A549 (cell line): ENCODE results near the gene TOMM20. TPM values are rescaled to one million over a fixed set of nuclear protein-coding genes. Genes with fewer than 3 reads are reported as not detected.
"Not testable (repeated sequence)": the region's sequence is repeated elsewhere in the genome, so short reads cannot be mapped to it uniquely, and the experiment has no call there.

Source experiments
- ATAC-seq, 2 experiments: fragments of 200-7000 bp in 1 of 2; fragments of >200 bp in 1 of 2; cut with Nextera tagmentation in 1 of 2; cut with Tn5 transposase in 1 of 2; 3 replicates each; pipeline versions ENCODE4 v1.8.0 to v1.9.1; 2018 to 2020; ENCODE audit warnings: mild to moderate bottlenecking in 1 of 2, moderate library complexity in 1 of 2
- CTCF ChIA-PET: fragments of 300-600 bp; sonication (Branson Sonifier 250); formaldehyde crosslinking; extraction: SDS; loops from one replicate; lab custom pipeline; 2021; ENCODE audit warnings: antibody characterized with exemption, inconsistent platforms; lab: Yijun Ruan, JAX
- POLR2A ChIA-PET: fragments of 350-600 bp; formaldehyde crosslinking; extraction: SDS; loops from one replicate; lab custom pipeline; 2021; ENCODE audit warnings: antibody characterized with exemption, inconsistent platforms; lab: Yijun Ruan, JAX
- DNase-seq, 2 experiments: peaks; one replicate each; pipeline versions ENCODE4 v3.0.0 to v3.0.0-alpha.2; 2011 to 2016; ENCODE audit warnings: low read depth in 1 of 2, low spot score in 1 of 2
- FAIRE-seq: peaks from 2 replicates; lab custom pipeline; 2011; peaks lifted over from hg19 to GRCh38; lab: Jason Lieb, UNC
- H3K27ac ChIP-seq, 2 experiments: fragments of >200 bp; sonication (Bioruptor Twin); formaldehyde crosslinking; 3 replicates each; pipeline ENCODE4 v1.5.1; 2016 to 2017
- H3K4me1 ChIP-seq: fragments of >200 bp; sonication (Bioruptor Twin); formaldehyde crosslinking; 3 replicates; pipeline ENCODE4 v1.6.1; 2016
- H3K4me2 ChIP-seq: fragments of >200 bp; sonication (Bioruptor Twin); formaldehyde crosslinking; 3 replicates; pipeline ENCODE4 v1.6.1; 2016
- H3K4me3 ChIP-seq: fragments of >200 bp; sonication (Bioruptor Twin); formaldehyde crosslinking; 3 replicates; pipeline ENCODE4 v1.5.1; 2016
- H3K9me3 ChIP-seq: fragments of >200 bp; sonication (Bioruptor Twin); formaldehyde crosslinking; 3 replicates; pipeline ENCODE4 v1.6.1; 2016
- CEBPB ChIP-seq, 2 experiments: fragments of >200 bp in 1 of 2; sonication (Bioruptor Twin) in 1 of 2; formaldehyde crosslinking in 1 of 2; IDR thresholded peaks; 2 replicates each; pipeline ENCODE4 v1.6.1; 2012 to 2016
- EHF ChIP-seq: fragments of 250-450 bp; sonication (Bioruptor Pico); IDR thresholded peaks from 2 replicates; pipeline ENCODE4 v1.5.0; 2020; ENCODE audit warnings: mild to moderate bottlenecking
- EP300 ChIP-seq, 2 experiments: fragments of >200 bp; sonication (Bioruptor Twin); formaldehyde crosslinking; IDR thresholded peaks; 2 replicates in 1 of 2; 3 replicates in 1 of 2; pipeline ENCODE4 v1.6.1; 2016 to 2017
- ESRRA ChIP-seq: fragments of 150-350 bp; IDR thresholded peaks from 2 replicates; pipeline ENCODE4 v1.6.1; 2014; ENCODE audit warnings: mild to moderate bottlenecking, low read length, borderline replicate concordance
- FOSL2 ChIP-seq, 2 experiments: fragments of 450-650 bp in 1 of 2; fragments of >200 bp in 1 of 2; sonication (Bioruptor Twin) in 1 of 2; formaldehyde crosslinking; IDR thresholded peaks; 2 replicates each; pipeline versions ENCODE4 v1.5.0 to v1.6.1; 2016 to 2020; ENCODE audit warnings: mild to moderate bottlenecking in 1 of 2, moderate library complexity in 1 of 2
- GATA3 ChIP-seq: IDR thresholded peaks from 2 replicates; pipeline ENCODE4 v1.6.1; 2012; ENCODE audit warnings: borderline replicate concordance
- JUN ChIP-seq, 2 experiments: fragments of >200 bp; sonication (Bioruptor Twin); formaldehyde crosslinking; IDR thresholded peaks; 2 replicates in 1 of 2; 3 replicates in 1 of 2; pipeline ENCODE4 v1.6.1; 2016 to 2017
- JUNB ChIP-seq: fragments of >200 bp; sonication (Bioruptor Twin); formaldehyde crosslinking; IDR thresholded peaks from 2 replicates; pipeline ENCODE4 v1.6.1; 2016
- KDM1A ChIP-seq: fragments of 200-600 bp; sonication (generic); IDR thresholded peaks from 2 replicates; pipeline ENCODE4 v1.6.1; 2016; ENCODE audit warnings: low read depth, mild to moderate bottlenecking
- MAFK ChIP-seq: fragments of 450-650 bp; IDR thresholded peaks from 2 replicates; pipeline ENCODE4 v1.6.1; 2014; ENCODE audit not compliant: partially characterized antibody
- NFE2L2 ChIP-seq: fragments of 150-350 bp; conservative IDR thresholded peaks from 2 replicates; pipeline ENCODE4 v1.6.1; 2014; ENCODE audit warnings: low read length
- RAD21 ChIP-seq, 2 experiments: fragments of >200 bp in 1 of 2; sonication (Bioruptor Twin) in 1 of 2; formaldehyde crosslinking in 1 of 2; IDR thresholded peaks in 1 of 2; conservative IDR thresholded peaks in 1 of 2; 2 replicates in 1 of 2; 3 replicates in 1 of 2; pipeline ENCODE4 v1.6.1; 2012 to 2018; ENCODE audit warnings: inconsistent platforms in 1 of 2
- SREBF2 ChIP-seq: fragments of 450-650 bp; IDR thresholded peaks from 2 replicates; pipeline ENCODE4 v1.6.1; 2014; ENCODE audit warnings: mild to moderate bottlenecking, moderate library complexity
- ZFP36 ChIP-seq: fragments of 450-650 bp; IDR thresholded peaks from 2 replicates; pipeline ENCODE4 v1.6.1; 2014; ENCODE audit warnings: borderline replicate concordance; ENCODE audit not compliant: partially characterized antibody
- ZSCAN20 ChIP-seq: fragments of 250-450 bp; sonication (Bioruptor Pico); IDR thresholded peaks from 2 replicates; pipeline ENCODE4 v1.8.0; 2022; ENCODE audit warnings: mild to moderate bottlenecking, moderate library complexity
- WGBS: methylation state at CpG from one replicate; pipeline ENCODE4 v1.1.6; 2017; ENCODE audit errors: missing lambda C conversion rate; 5-methylcytosine and 5-hydroxymethylcytosine counted together
- polyA plus RNA-seq, 4 experiments: library from polyadenylated mRNA; depleted of rRNA in 3 of 4; stranded (reverse); fragments of >200 nt; fragmentation: RNase III in 1 of 4; extraction: RNeasy Plus Mini Kit Qiagen cat#74134 plus additional on column Dnase treatment in 1 of 4; gene quantifications; 2 replicates in 3 of 4; 3 replicates in 1 of 4; pipeline ENCODE4 v1.2.3, GENCODE V29; 2011 to 2017
- TF ChIP-seq, protein P1 (sequence below): IDR thresholded peaks from 2 replicates; pipeline ENCODE4 v1.6.1; 2012
- TF ChIP-seq, protein P2 (sequence below): IDR thresholded peaks from 2 replicates; pipeline ENCODE4 v1.6.1; 2012
- TF ChIP-seq, protein P3 (sequence below): fragments of >200 bp; sonication (Bioruptor Twin); formaldehyde crosslinking; IDR thresholded peaks from 3 replicates; pipeline ENCODE4 v1.6.1; 2016

TOMM20 gene
- polyA plus RNA-seq, 2 of the 4 experiments (the other 2 are of a cell fraction): 112 to 122 TPM

GRCh38 chr1:235080297-235080657 lies 48.4 kb downstream of the TOMM20 start:
- H3K4me3 ChIP-seq, DNase-seq, POLR2A ChIA-PET, H3K9me3 ChIP-seq, FAIRE-seq, ATAC-seq: not testable (repeated sequence)
- CTCF ChIA-PET: interaction anchor here (1.0 to 1.6 kb wide), 3 partner anchors 118 to 593 kb away, joined by 3 to 5 read pairs (median 3); no protein-coding TSS in a partner anchor
- Histone ChIP-seq H3K4me1 (peaks cover 75% of the 10 kb centered on the region), H3K27ac (peak overlapping the region; percentile 97 to 98), H3K4me2 (peak overlapping the region; percentile 61)
- 93% methylated on average over 4 of the region's 4 CpGs for WGBS

- DNase-seq: peak; percentile 49 to 72
- TF ChIP-seq CEBPB (IDR thresholded peaks at IDR 0.05): peak; percentile 28; a peak in 1 of 4 replicates
- peak in 1 of 2 experiments; percentile 45; a peak in 3 of 5 replicates for TF ChIP-seq RAD21 (conservative IDR thresholded peaks at IDR 0.05 in 1 of 2, IDR thresholded peaks at IDR 0.05 in 1 of 2)
- TF ChIP-seq, protein P1, sequence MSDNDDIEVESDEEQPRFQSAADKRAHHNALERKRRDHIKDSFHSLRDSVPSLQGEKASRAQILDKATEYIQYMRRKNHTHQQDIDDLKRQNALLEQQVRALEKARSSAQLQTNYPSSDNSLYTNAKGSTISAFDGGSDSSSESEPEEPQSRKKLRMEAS: peak; percentile 57
- TF ChIP-seq GATA3: peak; percentile 74; the same call in 1 of the 2 replicates
- TF ChIP-seq, protein P2, sequence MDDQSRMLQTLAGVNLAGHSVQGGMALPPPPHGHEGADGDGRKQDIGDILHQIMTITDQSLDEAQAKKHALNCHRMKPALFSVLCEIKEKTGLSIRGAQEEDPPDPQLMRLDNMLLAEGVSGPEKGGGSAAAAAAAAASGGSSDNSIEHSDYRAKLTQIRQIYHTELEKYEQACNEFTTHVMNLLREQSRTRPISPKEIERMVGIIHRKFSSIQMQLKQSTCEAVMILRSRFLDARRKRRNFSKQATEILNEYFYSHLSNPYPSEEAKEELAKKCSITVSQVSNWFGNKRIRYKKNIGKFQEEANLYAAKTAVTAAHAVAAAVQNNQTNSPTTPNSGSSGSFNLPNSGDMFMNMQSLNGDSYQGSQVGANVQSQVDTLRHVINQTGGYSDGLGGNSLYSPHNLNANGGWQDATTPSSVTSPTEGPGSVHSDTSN: peak; percentile 33; the same call in 1 of the 2 replicates
- TF ChIP-seq MAFK: peak; percentile 84
- no peak for TF ChIP-seq NFE2L2
- peak; percentile 59 to 84; a peak in 3 of 5 replicates for TF ChIP-seq EP300 (IDR thresholded peaks at IDR 0.05)
- TF ChIP-seq ESRRA: 0 out of 2 replicates have a peak, but pooled peaks have one; percentile 13
- TF ChIP-seq, protein P3, sequence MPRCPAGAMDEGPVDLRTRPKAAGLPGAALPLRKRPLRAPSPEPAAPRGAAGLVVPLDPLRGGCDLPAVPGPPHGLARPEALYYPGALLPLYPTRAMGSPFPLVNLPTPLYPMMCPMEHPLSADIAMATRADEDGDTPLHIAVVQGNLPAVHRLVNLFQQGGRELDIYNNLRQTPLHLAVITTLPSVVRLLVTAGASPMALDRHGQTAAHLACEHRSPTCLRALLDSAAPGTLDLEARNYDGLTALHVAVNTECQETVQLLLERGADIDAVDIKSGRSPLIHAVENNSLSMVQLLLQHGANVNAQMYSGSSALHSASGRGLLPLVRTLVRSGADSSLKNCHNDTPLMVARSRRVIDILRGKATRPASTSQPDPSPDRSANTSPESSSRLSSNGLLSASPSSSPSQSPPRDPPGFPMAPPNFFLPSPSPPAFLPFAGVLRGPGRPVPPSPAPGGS: 0 out of 3 replicates have a peak, but pooled peaks have one; percentile 50
- TF ChIP-seq JUN (IDR thresholded peaks at IDR 0.05): peak; percentile 41 to 75; a peak in 2 of 5 replicates
- TF ChIP-seq KDM1A: no peak
- peak; percentile 43; the same call in 1 of the 2 replicates for TF ChIP-seq EHF
- peak; percentile 71 for TF ChIP-seq FOSL2 (IDR thresholded peaks at IDR 0.05)
- TF ChIP-seq FOSL2 (CRISPR knock-in tag; IDR thresholded peaks at IDR 0.05): peak; percentile 64
- peak; percentile 86 for TF ChIP-seq JUNB
- TF ChIP-seq ZFP36: no peak
- no peak for TF ChIP-seq SREBF2
- TF ChIP-seq ZSCAN20 (CRISPR knock-in tag): no peak
- ChIA-PET CTCF (interaction anchor here (0.7 to 1.6 kb wide), 10 partner anchors 9 to 593 kb away, joined by 3 to 5 read pairs (median 3); no protein-coding TSS in a partner anchor), POLR2A (interaction anchor here (0.6 to 1.1 kb wide), 2 partner anchors 93 to 468 kb away, joined by 4 to 7 read pairs; no protein-coding TSS in a partner anchor)
- Histone ChIP-seq H3K9me3 (no peaks in the 10 kb centered on the region), H3K4me3 (no peak overlapping the region), H3K4me2 (peak overlapping the region; percentile 61), H3K27ac (peak overlapping the region; percentile 97 to 98), H3K4me1 (peaks cover 77% of the 10 kb centered on the region)
- no peak for ATAC-seq
- whole genome bisulfite sequencing: 54% methylated on average over 7 of the region's 8 CpGs
- no peak for FAIRE-seq
Measured at GRCh38 chr1:235079443-235080296, 49.0 kb downstream of the TOMM20 start.
